HCT116 (cell line): Measurements from ENCODE around the gene RIMKLA. TPM values are rescaled to one million over a fixed set of nuclear protein-coding genes. Genes with fewer than 3 reads are reported as not detected.

ENCODE experiments used
- ATAC-seq: fragments of 200-7000 bp; cut with Tn5 transposase; 2 replicates; pipeline ENCODE4 v1.9.1; 2020; ENCODE audit warnings: mild to moderate bottlenecking, moderate library complexity
- BruUV-seq: library from RNA; stranded (reverse); fragments of 400-500 nt; replicated peaks from 2 replicates; lab custom pipeline; 2021; lab: Mats Ljungman, UMichigan
- CTCF ChIA-PET: fragments of 300-600 bp; sonication (Branson Sonifier 250); formaldehyde crosslinking; loops from one replicate; lab custom pipeline; 2021; ENCODE audit warnings: antibody characterized with exemption; lab: Charles Lee
- POLR2A ChIA-PET: fragments of 300-600, 350-600 bp; sonication (Branson Sonifier 250); formaldehyde crosslinking; loops from one replicate; lab custom pipeline; 2021; ENCODE audit warnings: antibody characterized with exemption; lab: Charles Lee
- RAD21 ChIA-PET, 2 experiments: fragments of 300-600 bp; sonication (Branson Sonifier 250); formaldehyde crosslinking; loops; one replicate each; lab custom pipeline; 2023; ENCODE audit warnings: low total read pairs in 2 of 2; ENCODE audit not compliant: uncharacterized antibody in 2 of 2, unreplicated experiment in 2 of 2, low non-redundant PET in 1 of 2; lab: Charles Lee
- DNase-seq: peaks from one replicate; pipeline ENCODE4 v3.0.0-alpha.2; 2010; ENCODE audit warnings: low read depth, low spot score
- H2AFZ ChIP-seq: fragments of 200-600 bp; shearing (Covaris generic), sonication (generic); 2 replicates; pipeline ENCODE4 v1.6.1; 2017; ENCODE audit warnings: low read depth, mixed run types, mixed read lengths, antibody characterized with exemption, low read length; ENCODE audit not compliant: poor library complexity, severe bottlenecking
- H3K27ac ChIP-seq: 2 replicates; pipeline ENCODE4 v1.5.1; 2012; ENCODE audit warnings: low read depth, low read length
- H3K27me3 ChIP-seq: fragments of 200-600 bp; sonication (generic); 2 replicates; pipeline ENCODE4 v1.6.1; 2016; ENCODE audit warnings: mixed run types, low read length, mixed read lengths; ENCODE audit not compliant: insufficient read depth
- H3K36me3 ChIP-seq, 2 experiments: fragments of 200-500 bp in 1 of 2; fragments of 200-600 bp in 1 of 2; sonication (Bioruptor generic) in 1 of 2; sonication (generic) in 1 of 2; 2 replicates each; pipeline versions ENCODE4 v1.5.1 to v1.6.1; 2014 to 2016; ENCODE audit warnings: low read length in 2 of 2, inconsistent platforms in 1 of 2, mixed read lengths in 1 of 2, mixed run types in 1 of 2; ENCODE audit not compliant: insufficient read depth in 2 of 2, control insufficient read depth in 1 of 2
- H3K4me1 ChIP-seq, 2 experiments: fragments of 200-600 bp in 1 of 2; sonication (generic) in 1 of 2; 2 replicates each; pipeline versions ENCODE4 v1.5.1 to v1.6.1; 2012 to 2017; ENCODE audit warnings: low read length in 2 of 2, inconsistent platforms in 1 of 2, mild to moderate bottlenecking in 1 of 2, mixed read lengths in 1 of 2, mixed run types in 1 of 2, moderate library complexity in 1 of 2; ENCODE audit not compliant: insufficient read depth in 2 of 2, control insufficient read depth in 1 of 2
- H3K4me2 ChIP-seq: fragments of 200-600 bp; sonication (generic); 2 replicates; pipeline ENCODE4 v1.6.1; 2017; ENCODE audit warnings: mixed run types, low read length, mixed read lengths
- H3K4me3 ChIP-seq, 2 experiments: fragments of 200-600 bp in 1 of 2; sonication (generic) in 1 of 2; replicated peaks in 1 of 2; 2 replicates each; pipeline ENCODE4 v1.5.1; 2011 to 2016; ENCODE audit warnings: low read length in 2 of 2, control low read depth in 1 of 2, low read depth in 1 of 2, mild to moderate bottlenecking in 1 of 2, mixed read lengths in 1 of 2, mixed run types in 1 of 2
- H3K79me2 ChIP-seq: fragments of 200-600 bp; sonication (generic); 2 replicates; pipeline ENCODE4 v1.6.1; 2017; ENCODE audit warnings: mild to moderate bottlenecking, mixed run types, low read length, moderate library complexity, mixed read lengths; ENCODE audit not compliant: insufficient read depth
- H3K9ac ChIP-seq: fragments of 200-600 bp; sonication (generic); 2 replicates; pipeline ENCODE4 v1.6.1; 2016; ENCODE audit warnings: low read length, mixed read lengths
- H3K9me2 ChIP-seq: fragments of 200-600 bp; sonication (generic), shearing (Covaris generic); 2 replicates; pipeline ENCODE4 v1.6.1; 2017; ENCODE audit warnings: mixed run types, mild to moderate bottlenecking, moderate library complexity; ENCODE audit not compliant: insufficient read depth
- H3K9me3 ChIP-seq, 2 experiments: fragments of 200-500 bp in 1 of 2; fragments of 200-600 bp in 1 of 2; sonication (Bioruptor generic) in 1 of 2; sonication (generic) in 1 of 2; 2 replicates each; pipeline ENCODE4 v1.6.1; 2014 to 2017; ENCODE audit warnings: low read length in 2 of 2, mixed read lengths in 2 of 2, inconsistent platforms in 1 of 2, low read depth in 1 of 2, mild to moderate bottlenecking in 1 of 2, mixed run types in 1 of 2, moderate library complexity in 1 of 2; ENCODE audit not compliant: control insufficient read depth in 1 of 2, insufficient read depth in 1 of 2
- H4K20me1 ChIP-seq: fragments of 200-600 bp; sonication (generic), shearing (Covaris generic); 2 replicates; pipeline ENCODE4 v1.6.1; 2017; ENCODE audit warnings: mixed run types, mild to moderate bottlenecking, moderate library complexity; ENCODE audit not compliant: insufficient read depth
- CBX3 ChIP-seq: IDR thresholded peaks from 2 replicates; pipeline ENCODE4 v1.6.1; 2012; ENCODE audit warnings: low read depth
- EGR1 ChIP-seq: IDR thresholded peaks from 2 replicates; pipeline ENCODE4 v1.6.1; 2012; ENCODE audit warnings: low read depth
- EZH2 ChIP-seq: fragments of 200-600 bp; sonication (generic); IDR thresholded peaks from 2 replicates; pipeline ENCODE4 v1.6.1; 2017; ENCODE audit warnings: antibody characterized with exemption, mixed run types
- EZH2phosphoT487 ChIP-seq: fragments of 200-600 bp; IDR thresholded peaks from 2 replicates; pipeline ENCODE4 v1.6.1; 2018; ENCODE audit warnings: antibody characterized with exemption, borderline replicate concordance
- FOSL1 ChIP-seq: IDR thresholded peaks from 2 replicates; pipeline ENCODE4 v1.6.1; 2012; ENCODE audit warnings: low read depth
- JUND ChIP-seq: IDR thresholded peaks from 2 replicates; pipeline ENCODE4 v1.6.1; 2012
- POLR2AphosphoS5 ChIP-seq: IDR thresholded peaks from 2 replicates; pipeline ENCODE4 v1.6.1; 2011; ENCODE audit warnings: mild to moderate bottlenecking, low read depth, low read length, moderate library complexity
- RAD21 ChIP-seq: IDR thresholded peaks from 2 replicates; pipeline ENCODE4 v1.6.1; 2012; ENCODE audit warnings: low read depth, mild to moderate bottlenecking
- SIN3A ChIP-seq: IDR thresholded peaks from 2 replicates; pipeline ENCODE4 v1.6.1; 2012; ENCODE audit warnings: low read depth
- SRF ChIP-seq: IDR thresholded peaks from 2 replicates; pipeline ENCODE4 v1.6.1; 2012; ENCODE audit warnings: low read depth
- ZFX ChIP-seq: fragments of 450-650 bp; IDR thresholded peaks from 2 replicates; pipeline ENCODE4 v1.6.1; 2017
- intact Hi-C: fragments of 100-400 bp; cut with micrococcal nuclease; formaldehyde crosslinking; loops from 2 replicates; pipeline ENCODE4 v1.10.0; 2022
- total RNA-seq: library from RNA; stranded (reverse); gene quantifications from one replicate; pipeline ENCODE4 v1.2.1, GENCODE V29; 2021; ENCODE audit not compliant: unreplicated experiment
- TF ChIP-seq, protein P1 (sequence below): IDR thresholded peaks from 2 replicates; pipeline ENCODE4 v1.6.1; 2012; ENCODE audit warnings: low read depth
- TF ChIP-seq, protein P2 (sequence below): IDR thresholded peaks from 2 replicates; pipeline ENCODE4 v1.6.1; 2012
- TF ChIP-seq, protein P3 (sequence below): IDR thresholded peaks from 2 replicates; pipeline ENCODE4 v1.6.1; 2012
- TF ChIP-seq, protein P4 (sequence below): IDR thresholded peaks from 2 replicates; pipeline ENCODE4 v1.6.1; 2011; ENCODE audit warnings: mild to moderate bottlenecking, low read length, moderate library complexity; ENCODE audit not compliant: insufficient replicate concordance; ENCODE audit errors: extremely low read depth

RIMKLA gene
- total RNA-seq, 1 experiment from 2014 or later: 4.9 TPM

DNA sequence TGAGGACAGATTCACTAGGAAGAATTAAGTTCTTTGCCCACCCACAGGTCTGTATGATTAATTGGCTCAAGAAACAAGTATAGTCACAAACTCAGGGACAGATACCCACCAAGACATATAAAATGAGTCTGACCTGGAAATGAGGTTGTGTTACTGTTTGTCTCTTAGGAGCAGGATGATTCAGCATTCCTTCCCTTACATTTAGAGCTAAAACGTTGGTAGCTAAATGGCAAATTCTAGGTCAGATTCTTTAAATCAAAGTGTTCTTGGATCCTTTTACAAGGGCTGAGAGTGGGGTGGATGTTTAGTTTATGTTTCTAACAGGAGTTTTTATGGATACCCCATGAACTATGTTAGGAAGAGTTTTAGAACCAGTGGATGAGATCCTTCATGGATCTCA, 4.7 kb downstream of the RIMKLA start:
- TF ChIP-seq ZFX (no peak), EZH2 (no peak), RAD21 (no peak), EGR1 (no peak), EZH2phosphoT487 (no peak), CBX3 (no peak), SIN3A (no peak), POLR2AphosphoS5 (no peak), SRF (no peak), FOSL1 (no peak), JUND (no peak)
- TF ChIP-seq, protein P1, sequence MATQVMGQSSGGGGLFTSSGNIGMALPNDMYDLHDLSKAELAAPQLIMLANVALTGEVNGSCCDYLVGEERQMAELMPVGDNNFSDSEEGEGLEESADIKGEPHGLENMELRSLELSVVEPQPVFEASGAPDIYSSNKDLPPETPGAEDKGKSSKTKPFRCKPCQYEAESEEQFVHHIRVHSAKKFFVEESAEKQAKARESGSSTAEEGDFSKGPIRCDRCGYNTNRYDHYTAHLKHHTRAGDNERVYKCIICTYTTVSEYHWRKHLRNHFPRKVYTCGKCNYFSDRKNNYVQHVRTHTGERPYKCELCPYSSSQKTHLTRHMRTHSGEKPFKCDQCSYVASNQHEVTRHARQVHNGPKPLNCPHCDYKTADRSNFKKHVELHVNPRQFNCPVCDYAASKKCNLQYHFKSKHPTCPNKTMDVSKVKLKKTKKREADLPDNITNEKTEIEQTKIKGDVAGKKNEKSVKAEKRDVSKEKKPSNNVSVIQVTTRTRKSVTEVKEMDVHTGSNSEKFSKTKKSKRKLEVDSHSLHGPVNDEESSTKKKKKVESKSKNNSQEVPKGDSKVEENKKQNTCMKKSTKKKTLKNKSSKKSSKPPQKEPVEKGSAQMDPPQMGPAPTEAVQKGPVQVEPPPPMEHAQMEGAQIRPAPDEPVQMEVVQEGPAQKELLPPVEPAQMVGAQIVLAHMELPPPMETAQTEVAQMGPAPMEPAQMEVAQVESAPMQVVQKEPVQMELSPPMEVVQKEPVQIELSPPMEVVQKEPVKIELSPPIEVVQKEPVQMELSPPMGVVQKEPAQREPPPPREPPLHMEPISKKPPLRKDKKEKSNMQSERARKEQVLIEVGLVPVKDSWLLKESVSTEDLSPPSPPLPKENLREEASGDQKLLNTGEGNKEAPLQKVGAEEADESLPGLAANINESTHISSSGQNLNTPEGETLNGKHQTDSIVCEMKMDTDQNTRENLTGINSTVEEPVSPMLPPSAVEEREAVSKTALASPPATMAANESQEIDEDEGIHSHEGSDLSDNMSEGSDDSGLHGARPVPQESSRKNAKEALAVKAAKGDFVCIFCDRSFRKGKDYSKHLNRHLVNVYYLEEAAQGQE: no peak
- TF ChIP-seq, protein P2, sequence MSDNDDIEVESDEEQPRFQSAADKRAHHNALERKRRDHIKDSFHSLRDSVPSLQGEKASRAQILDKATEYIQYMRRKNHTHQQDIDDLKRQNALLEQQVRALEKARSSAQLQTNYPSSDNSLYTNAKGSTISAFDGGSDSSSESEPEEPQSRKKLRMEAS: no peak
- TF ChIP-seq, protein P3, sequence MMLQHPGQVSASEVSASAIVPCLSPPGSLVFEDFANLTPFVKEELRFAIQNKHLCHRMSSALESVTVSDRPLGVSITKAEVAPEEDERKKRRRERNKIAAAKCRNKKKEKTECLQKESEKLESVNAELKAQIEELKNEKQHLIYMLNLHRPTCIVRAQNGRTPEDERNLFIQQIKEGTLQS: no peak
- TF ChIP-seq, protein P4, sequence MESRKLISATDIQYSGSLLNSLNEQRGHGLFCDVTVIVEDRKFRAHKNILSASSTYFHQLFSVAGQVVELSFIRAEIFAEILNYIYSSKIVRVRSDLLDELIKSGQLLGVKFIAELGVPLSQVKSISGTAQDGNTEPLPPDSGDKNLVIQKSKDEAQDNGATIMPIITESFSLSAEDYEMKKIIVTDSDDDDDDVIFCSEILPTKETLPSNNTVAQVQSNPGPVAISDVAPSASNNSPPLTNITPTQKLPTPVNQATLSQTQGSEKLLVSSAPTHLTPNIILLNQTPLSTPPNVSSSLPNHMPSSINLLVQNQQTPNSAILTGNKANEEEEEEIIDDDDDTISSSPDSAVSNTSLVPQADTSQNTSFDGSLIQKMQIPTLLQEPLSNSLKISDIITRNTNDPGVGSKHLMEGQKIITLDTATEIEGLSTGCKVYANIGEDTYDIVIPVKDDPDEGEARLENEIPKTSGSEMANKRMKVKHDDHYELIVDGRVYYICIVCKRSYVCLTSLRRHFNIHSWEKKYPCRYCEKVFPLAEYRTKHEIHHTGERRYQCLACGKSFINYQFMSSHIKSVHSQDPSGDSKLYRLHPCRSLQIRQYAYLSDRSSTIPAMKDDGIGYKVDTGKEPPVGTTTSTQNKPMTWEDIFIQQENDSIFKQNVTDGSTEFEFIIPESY: no peak
- Histone ChIP-seq H3K9me2 (no peaks in the 10 kb centered on the region), H3K4me1 (peaks cover 0 to 18% of the 10 kb centered on the region in 2 experiments; a peak in 3 of 4 replicates), H3K4me2 (no peak overlapping the region), H3K27ac (no peak overlapping the region), H3K36me3 (no peaks in the 10 kb centered on the region), H3K9ac (no peak overlapping the region), H2AFZ (no peak overlapping the region), H3K9me3 (no peaks in the 10 kb centered on the region), H3K79me2 (no peaks in the 10 kb centered on the region), H3K4me3 (no peak overlapping the region), H3K27me3 (no peaks in the 10 kb centered on the region), H4K20me1 (no peaks in the 10 kb centered on the region)
- no peak for ATAC-seq
- BruUV-seq: no TSS peak
- ChIA-PET RAD21 (no interaction called here), CTCF (no interaction called here), POLR2A (no interaction called here)
- intact Hi-C loops: no loop called here
- DNase-seq: no peak
